CD4-positive, alpha-beta T cell treated with Interferon gamma for 1 hour (primary cell): ENCODE results near the gene MACROD2.
"Not testable (repeated sequence)": the region's sequence is repeated elsewhere in the genome, so short reads cannot be mapped to it uniquely, and the experiment has no call there.

Source experiments
- DNase-seq: peaks from one replicate; pipeline ENCODE4 v3.0.0-alpha.2; 2020

The MACROD2 gene

GRCh38 chr20:15346657-15347280 lies 1351.5 kb downstream of the MACROD2 start:
- DNase-seq: no peak

GRCh38 chr20:15359056-15359455 lies 1363.7 kb downstream of the MACROD2 start:
- no peak for DNase-seq

DNA sequence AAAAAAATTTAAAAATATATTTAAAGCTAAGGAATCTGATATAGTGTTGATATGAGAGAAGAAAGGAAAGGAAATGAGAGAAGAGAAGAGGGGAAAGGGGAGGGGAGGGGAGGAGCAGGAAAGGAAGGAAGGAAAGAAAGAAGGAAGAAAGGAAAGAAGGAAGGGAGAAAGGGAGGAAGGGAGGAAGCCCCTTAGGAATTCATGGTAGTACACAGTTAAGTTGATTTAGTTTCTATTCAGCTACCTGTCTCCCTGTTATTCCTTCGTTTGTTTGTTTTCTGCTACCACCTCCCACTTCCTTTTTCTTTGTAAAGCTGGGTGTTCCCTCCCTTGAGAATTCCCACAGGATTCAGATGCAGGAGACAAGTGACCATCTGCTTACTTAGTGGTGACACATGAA lies 1367.5 kb downstream of the MACROD2 start:
- no peak for DNase-seq

GRCh38 chr20:15364781-15365180 lies 1369.5 kb downstream of the MACROD2 start:
- no peak for DNase-seq

DNA sequence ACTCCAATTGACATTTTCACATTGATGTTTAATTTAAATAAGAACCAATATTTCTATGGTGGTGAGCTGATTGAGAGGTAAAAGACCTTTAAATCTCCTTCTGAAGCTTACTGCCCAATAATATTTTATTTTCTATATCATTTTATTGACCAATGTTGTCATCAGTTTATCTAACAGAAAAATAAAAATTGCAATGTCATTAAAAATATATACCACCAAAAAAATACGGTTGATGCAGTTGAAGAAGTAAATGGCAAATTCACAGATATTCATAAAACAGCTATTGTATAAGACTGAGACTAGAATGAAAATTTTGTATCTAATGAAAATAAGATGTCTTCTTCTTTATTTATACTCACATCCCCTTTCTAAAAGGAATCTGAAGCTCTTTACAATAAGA lies 1375.1 kb downstream of the MACROD2 start:
- DNase-seq: no peak

DNA sequence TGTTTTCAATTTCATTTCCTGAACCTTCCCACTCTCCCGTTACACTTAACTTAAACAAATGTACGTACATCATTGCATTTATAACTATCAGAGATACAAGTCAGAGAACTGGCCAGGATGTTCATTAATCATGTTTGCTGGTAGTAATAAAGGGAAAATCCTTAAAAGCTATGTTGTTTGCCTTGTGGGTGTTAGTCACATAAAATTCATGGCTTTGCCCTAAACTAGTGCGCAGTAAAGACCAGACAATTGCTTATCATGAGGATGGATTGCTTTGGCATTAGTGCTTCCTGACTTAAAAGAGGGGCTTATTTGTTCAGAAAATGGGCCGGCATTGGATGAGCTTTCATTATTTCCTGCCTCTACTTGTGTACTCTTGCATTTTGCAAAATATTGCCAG lies 1379.4 kb downstream of the MACROD2 start:
- no peak for DNase-seq

- no peak for DNase-seq
Observed at GRCh38 chr20:15375836-15376235, 1380.5 kb downstream of the MACROD2 start.

- DNase-seq: not testable (repeated sequence)
Observed at GRCh38 chr20:15377603-15378002, 1382.3 kb downstream of the MACROD2 start.

GRCh38 chr20:15378151-15378550 lies 1382.8 kb downstream of the MACROD2 start:
- DNase-seq: no peak

DNA sequence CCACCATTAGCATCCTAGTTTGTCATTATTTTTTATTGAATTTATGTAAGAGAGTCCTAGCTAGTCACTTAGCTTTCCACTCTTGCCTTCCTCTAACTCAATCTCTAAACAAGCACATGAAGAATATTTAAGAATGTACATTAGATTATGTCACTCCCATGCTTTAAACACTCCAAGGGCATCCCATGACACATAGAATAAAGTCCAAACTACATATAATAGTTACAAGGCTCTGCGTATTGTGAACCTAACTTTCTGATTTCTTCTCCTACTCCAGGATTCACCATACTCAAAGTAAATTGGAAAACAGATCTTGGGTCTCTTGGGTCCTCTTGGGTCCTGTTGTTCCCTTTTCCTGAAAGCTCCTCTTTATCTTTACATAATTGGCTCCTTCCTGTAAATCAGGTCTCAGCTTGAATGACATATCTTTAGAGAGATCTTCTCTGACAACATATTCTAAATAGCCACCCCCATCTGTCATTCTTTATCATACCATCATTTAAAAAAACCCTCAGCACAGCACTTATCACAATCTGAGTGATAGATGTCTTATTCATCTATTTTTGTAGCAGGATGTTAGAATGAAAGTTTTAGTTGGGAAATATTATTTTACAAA lies 1384.5 kb downstream of the MACROD2 start:
- no peak for DNase-seq

DNA sequence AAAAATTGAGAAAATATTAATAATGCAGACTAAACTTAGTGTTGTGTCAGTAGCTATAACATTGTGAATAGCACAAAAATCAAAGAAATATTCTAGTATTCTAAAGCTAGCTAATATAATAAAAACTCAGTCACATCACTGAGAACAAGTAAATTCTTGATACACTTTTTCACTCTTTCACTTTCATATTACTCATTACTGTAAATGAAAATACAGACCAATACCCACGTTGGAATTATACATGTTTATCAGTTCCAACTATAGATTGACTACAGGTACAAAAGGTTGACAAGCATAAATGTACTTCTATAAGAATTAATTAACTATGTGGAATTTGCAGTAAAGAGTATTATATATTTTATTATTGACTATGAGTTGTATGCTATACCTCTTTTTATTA lies 1385.5 kb downstream of the MACROD2 start:
- no peak for DNase-seq

GRCh38 chr20:15387228-15387627 lies 1391.9 kb downstream of the MACROD2 start:
- no peak for DNase-seq

DNA sequence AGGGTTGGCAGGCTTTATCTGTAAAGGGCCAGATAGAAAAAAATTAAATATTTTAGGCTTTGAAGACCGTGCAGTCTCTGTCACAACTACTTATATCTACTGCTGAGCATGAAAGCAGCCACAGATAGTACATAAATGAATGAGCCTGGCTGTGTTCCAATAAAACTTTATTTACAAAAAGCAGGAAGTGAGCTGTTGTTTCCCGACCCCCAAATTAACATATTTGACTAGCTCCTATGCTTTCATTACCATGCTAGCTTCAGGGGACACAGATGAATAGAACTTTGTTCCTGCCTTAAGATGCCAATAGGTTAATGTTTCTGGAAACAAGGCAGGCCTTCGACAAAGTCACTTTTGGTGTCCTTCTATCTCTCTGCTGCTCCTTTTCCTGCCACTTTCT lies 1400.1 kb downstream of the MACROD2 start:
- no peak for DNase-seq

DNA sequence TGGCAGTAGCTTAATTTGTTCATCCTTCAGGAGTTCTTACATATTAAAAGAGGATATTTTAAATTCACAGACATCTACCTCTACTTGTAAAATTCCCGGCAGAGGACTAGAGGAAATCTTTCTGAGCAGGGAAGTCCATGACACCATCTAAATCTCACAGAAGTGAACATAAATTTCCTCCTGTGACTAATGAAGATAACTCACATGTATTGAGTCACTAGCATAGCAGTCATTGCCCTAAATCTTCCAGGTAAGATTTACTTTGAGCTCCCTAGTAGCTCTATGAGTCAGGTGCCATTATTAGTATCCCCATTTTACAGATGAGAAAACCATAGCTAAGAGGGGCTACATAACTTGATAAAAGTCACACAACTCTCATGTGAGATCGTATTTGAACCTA lies 1400.7 kb downstream of the MACROD2 start:
- no peak for DNase-seq

DNA sequence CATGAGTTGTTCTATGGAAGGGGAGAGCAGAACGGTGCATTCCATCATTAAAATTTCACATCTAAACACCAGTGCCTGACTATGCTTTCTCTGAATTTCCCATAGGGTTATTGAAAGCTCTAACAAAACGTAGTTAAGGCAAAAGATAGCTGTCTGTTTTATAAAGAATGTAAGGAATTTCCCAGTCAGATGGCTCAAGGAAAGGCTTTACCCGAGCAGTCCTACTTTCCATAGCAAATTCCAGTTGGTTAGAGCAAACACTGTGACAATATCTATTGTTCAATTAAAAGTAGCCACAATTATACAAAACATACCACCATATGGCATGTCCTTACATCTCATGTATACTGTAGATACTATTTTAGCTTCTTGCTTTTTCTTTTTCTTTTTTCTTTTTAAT lies 1401.6 kb downstream of the MACROD2 start:
- DNase-seq: no peak

- DNase-seq: no peak
Observed at GRCh38 chr20:15399781-15400180, 1404.5 kb downstream of the MACROD2 start.

DNA sequence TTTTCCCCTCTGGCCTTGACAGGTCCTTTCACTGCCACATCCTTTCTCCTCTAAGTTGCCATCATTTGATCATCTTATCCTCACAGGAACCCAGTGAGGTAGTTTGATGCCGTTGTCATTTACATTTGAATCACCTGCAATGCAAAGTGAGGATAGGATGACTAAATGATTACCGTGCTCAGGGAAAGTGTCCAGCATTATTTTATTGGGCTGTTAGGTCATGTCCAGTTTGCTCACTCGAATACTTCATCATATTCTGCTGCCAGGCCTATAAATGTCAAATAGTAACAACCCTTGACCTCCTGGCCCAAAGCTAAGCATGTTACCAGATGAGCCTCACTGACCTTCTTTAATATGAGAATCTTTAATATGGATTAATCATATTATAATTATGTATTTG lies 1410.8 kb downstream of the MACROD2 start:
- DNase-seq: no peak

DNA sequence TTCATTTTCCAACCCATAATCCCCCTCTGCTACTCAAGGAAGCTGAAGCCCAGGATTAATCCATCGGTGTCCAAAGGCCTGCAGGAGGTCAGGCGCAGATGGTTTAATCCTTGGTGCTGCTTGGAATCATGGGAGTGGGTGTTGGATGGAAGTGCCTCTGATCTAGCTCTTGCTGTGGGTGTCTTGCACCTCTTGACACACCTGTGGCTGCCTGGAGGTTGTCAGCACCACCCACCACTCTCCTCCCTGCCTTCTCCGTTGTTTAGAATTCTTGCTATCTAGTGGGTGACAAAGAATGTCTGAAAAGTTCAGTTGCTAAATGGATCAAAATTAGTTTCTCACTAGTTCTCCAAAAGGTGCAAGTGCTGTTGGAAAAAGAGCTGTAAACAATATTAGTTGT lies 1416.5 kb downstream of the MACROD2 start:
- DNase-seq: no peak

- DNase-seq: no peak
Observed at GRCh38 chr20:15415908-15416307, 1420.6 kb downstream of the MACROD2 start.

GRCh38 chr20:15419856-15420255 lies 1424.5 kb downstream of the MACROD2 start:
- DNase-seq: no peak

DNA sequence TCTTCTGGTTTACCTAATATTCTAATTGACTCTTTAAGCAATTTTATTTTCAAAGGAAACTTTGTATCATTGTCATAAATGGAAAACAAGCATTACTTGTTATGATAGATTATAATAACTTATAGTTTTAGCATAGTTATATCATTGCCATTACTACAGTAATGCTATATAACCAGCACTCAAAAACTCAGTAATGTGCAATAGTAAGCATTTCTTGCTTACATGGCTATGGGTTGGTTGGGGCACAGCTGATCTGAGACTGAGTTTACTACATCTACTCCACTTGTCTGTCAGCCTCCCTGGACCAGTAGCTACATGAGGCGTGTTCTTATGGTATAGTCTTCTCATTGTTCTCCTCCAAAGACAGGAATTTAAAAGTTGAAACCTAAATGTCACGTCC lies 1427.7 kb downstream of the MACROD2 start:
- DNase-seq: no peak

GRCh38 chr20:15439551-15439950 lies 1444.2 kb downstream of the MACROD2 start:
- DNase-seq: no peak

DNA sequence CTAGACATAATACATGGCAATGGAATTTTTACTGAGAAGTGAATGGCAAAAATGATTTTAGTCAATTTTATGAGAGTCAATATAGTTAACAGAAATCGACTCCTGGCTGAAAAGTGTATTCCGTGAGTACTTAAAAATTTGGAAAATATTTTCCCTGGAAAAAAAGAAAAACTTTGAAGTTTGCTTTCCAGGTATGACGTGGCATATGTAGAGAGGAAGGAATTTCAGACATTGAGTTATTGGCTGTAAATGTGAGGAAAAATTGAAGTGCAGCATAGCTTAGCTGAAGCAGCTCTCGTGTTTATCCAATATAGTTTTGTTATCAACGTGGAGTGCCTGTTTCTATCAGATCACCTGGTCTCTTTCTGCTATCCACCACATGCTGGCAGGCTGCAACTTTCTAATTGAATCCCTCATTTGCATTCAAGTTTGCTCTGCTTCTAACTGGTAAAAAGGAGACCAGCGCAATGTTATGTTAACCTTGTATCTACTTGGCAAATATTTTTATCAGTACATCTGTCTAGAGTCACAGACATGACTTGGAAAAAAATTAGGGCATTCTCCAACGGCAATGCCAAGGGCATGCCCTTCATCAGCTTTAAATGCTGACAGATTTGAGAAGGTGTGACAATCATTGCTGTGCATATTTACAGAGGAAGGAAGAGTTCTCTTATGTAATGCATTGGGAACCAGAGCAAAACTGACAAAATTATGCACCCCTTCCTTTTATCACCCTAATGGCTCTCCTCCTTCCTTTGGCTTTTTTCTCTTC lies 1444.9 kb downstream of the MACROD2 start:
- DNase-seq: no peak
